ENCODE measurements around the gene MAG. TPM values are rescaled to one million over a fixed set of nuclear protein-coding genes. Genes with fewer than 3 reads are reported as not detected.
A peak's percentile ranks its signal among the peaks of the same experiment; 100 is the strongest.

Gene MAG
- polyA plus RNA-seq, 4 donors = 3.0 to 11.2 (median 6.2) TPM

DNA sequence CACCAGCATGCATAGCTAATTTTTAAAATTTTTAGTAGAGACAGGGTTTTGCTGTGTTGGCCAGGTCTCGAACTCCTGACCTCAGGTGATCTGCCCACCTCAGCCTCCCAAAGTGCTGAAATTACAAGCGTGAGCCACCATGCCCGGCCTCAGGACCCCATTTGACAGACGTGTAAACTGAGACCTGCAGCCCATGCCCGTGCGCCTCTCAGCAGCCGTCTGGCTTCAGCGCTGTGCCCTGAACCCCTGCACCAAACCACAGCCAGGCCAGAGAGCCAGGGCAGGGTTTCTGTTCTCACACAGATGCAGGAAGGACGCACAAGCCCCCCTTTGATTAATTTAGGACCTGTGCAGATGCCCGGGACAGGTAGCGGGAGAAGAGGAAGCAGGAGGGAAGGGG is 48.5 kb downstream of the MAG start:
- DNase-seq (ENCODE audit: low read depth in 4 of 4, low spot score in 3 of 4) = no peak

DNA sequence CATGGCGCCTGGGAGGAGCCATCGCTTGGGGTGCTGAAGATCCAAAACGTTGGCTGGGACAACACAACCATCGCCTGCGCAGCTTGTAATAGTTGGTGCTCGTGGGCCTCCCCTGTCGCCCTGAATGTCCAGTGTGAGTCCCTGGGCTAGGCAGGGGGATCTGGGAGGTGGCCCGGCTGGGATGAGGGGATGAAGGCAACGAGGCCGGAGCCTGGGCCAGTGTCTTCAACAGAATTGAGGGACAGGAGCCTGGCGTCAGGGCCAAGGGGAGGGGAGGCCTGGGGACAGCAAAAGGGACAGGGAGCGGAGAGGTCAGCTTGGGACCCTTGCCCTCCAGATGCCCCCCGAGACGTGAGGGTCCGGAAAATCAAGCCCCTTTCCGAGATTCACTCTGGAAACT is 49.0 kb downstream of the MAG start:
- DNase-seq (ENCODE audit: low read depth in 4 of 4, low spot score in 3 of 4) = no peak

DNA sequence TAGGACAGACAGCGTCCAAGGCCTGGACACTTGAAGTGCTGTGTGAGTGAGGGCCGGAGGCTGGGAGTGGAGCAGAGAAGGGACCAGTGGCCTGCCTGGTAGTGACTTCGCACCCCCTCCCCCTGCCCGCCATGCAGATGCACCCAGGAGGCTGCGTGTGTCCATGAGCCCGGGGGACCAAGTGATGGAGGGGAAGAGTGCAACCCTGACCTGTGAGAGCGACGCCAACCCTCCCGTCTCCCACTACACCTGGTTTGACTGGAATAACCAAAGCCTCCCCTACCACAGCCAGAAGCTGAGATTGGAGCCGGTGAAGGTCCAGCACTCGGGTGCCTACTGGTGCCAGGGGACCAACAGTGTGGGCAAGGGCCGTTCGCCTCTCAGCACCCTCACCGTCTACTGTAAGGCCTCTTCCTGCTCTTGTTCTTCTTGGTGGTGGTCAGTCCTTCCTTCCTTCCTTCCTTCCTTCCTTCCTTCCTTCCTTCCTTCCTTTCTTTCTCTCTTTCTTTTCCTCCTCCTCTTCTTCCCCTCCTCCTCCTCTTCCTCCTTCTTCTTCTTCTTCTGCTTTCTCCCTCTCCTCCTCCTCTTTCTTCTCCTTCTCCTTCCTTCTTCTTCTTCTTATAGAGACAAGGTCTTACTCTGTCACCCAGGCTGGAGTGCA is 49.7 kb downstream of the MAG start:
- DNase-seq (ENCODE audit: low read depth in 4 of 4, low spot score in 3 of 4) = no peak

DNA sequence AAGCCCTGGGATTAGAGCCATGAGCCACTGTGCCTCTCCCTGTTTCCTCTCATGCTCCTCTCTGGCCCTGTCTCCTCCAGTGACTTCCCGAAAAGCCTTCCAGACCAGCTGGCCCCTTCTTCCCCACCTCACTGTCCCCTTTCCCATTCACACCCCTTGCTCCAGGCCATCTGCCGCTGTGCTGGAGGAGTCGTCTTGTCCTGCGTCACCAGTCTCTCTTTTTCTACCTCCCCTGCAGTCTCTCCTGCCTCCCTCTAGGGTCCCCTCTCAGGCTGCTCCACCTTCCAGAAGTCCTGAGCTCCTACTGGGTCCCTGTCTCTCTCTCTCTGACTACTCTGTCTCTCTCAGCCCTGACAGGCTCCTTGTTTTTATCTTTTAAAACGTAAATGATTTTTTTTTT is 50.5 kb downstream of the MAG start:
- DNase-seq (ENCODE audit: low read depth in 4 of 4, low spot score in 3 of 4) = no peak

DNA sequence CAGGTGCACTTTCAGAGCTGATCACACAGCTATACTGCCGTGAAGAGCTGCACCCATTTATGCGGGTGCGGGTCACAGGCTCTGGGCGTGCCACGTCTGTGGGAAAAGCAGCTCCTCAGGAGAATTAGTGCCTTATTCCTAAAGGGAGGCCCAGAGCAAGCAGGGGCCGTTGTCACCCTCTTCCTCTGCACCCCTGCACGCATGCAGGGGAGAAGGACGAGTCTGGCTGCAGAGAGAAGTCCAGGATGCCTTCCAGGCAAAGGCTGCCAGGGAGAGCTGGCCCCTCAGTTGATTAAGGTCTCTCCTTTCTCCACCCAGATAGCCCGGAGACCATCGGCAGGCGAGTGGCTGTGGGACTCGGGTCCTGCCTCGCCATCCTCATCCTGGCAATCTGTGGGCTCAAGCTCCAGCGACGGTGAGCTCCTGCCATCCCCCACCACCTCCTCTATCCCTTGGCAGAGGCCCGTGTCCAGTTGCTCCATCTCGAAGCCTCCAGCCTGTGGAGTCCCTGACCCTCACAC is 52.6 kb downstream of the MAG start:
- DNase-seq (ENCODE audit: low read depth in 4 of 4, low spot score in 3 of 4) = no peak

DNA sequence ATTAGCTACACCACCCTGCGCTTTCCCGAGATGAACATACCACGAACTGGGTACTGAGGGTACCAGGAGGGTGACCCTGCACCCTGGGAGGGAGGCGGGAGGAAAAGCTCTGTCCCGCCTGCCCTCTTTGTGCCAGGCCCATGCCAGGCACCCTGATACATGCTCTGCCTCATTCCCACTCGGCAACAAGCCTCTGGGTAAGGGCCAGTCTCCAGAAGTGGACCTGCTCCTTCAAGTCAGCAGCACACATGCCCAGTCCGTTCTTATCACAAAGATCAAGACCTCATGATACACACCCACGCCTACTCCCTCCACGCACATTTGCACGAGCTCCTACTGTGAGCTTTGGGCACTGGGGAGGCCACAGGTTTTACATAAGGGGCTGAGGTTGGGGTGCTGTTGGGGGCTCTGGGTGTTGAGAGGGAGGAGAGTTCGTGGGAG is 53.7 kb downstream of the MAG start:
- DNase-seq (ENCODE audit: low read depth in 4 of 4, low spot score in 3 of 4) = no peak

DNA sequence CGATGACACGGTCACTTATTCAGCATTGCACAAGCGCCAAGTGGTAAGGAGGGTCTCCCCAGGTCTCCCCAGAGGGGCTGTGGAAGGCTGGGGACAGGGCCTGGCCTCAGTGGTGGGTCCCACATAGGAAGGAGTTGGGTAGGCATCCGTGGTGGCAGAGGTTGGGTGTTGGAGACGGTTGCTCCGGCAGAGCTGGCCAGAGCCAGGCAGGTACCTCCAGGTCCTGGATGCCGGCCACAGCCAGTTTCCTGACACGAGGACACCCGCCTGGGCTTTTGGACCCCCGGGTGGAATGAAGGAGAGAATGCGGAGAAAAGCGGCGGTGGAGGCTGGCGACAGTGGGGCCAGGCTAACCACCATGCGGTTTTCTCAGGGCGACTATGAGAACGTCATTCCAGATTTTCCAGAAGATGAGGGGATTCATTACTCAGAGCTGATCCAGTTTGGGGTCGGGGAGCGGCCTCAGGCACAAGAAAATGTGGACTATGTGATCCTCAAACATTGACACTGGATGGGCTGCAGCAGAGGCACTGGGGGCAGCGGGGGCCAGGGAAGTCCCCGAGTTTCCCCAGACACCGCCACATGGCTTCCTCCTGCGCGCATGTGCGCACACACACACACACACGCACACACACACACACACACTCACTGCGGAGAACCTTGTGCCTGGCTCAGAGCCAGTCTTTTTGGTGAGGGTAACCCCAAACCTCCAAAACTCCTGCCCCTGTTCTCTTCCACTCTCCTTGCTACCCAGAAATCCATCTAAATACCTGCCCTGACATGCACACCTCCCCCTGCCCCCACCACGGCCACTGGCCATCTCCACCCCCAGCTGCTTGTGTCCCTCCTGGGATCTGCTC is 54.5 kb downstream of the MAG start:
- no peak for DNase-seq (ENCODE audit: low read depth in 4 of 4, low spot score in 3 of 4)

DNA sequence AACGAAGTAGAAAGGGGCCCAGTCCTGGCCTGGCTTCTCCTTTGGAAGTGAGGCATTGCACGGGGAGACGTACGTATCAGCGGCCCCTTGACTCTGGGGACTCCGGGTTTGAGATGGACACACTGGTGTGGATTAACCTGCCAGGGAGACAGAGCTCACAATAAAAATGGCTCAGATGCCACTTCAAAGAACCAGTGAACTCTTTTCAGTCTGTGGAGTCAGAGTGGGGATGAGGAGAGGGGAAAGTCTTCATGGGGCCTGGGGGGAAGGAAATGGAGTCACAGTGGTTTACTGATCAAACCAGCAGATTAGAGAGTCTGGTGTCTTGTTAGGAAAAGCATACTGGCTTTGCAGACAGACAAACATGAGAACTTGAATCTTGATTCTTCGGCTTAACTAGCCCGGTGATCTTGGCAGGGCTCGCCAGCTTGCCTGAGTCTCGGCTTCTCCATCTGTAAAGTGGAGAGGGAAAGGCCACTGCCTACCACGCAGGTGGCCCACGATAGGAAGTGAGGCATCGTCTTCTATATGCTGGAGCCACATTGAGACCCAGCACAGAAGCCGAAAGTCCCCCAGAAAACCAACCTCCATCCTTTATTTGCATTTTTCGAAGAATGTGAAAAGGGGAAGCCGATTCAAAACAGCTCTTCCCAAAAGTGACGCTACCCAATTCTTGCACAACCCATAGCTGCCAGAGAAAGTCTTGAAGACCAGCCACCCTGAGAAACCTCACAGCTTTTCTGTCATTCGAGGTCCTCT is 55.4 kb downstream of the MAG start, which contains the start of gene FFAR1:
Gene FFAR1, plus strand, starts transcription at position 732 of the 759 bp plus-strand sequence. CDS start 3,650 bp downstream, outside the sequence.
- DNase-seq (ENCODE audit: low read depth in 4 of 4, low spot score in 3 of 4) = no peak

DNA sequence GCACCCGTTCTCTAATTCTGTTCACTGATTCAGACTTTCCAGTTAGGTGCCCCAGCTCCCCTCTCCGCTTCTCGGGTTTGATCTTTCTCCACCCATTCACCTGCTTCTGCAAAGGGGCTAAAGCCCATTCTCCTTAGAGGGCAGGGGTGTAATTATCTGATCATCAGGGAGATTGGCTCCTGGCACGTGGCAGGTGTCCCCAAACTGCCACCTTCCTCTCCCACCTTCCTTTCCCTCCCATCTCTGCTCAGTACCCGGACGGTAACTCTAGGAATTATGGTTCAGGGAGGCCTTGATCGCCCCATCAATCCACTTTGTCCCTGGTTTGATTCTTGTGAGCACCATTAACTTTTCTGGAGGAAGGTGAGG is 56.0 kb downstream of the MAG start:
- DNase-seq (ENCODE audit: low read depth in 4 of 4, low spot score in 3 of 4) = no peak

DNA sequence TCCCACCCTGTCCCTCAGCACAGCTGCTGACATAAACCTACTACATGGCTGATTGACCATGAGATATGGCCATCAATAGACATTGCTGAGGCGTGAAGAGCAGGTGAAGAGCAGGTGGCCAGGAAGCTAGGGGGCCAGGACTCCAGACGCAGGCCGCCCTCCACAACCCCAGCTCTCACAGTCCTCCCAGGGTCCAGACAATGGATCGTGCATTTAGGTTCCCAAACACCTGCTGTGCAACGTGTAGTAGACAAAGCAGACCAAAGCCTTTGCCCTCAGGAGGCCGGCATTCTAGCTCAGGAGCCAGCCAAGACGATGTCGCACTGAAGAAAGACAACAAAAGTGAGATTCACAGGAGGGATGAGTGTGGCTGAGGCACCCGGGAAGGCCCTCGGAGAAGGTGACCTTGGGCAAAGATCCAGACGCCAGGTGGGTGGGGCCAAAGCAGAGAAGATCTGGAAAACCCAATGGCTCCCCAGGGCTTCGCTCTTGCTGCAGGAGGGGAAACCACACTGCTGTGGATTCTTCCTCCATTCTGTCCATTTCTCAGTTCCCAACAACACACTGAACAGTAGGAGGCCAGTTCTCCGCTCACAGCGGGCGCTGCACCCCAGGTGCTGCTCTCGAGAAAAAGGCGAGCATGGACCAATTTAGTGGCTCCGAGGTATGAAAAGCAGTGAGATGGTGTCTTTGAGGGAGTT is 57.1 kb downstream of the MAG start:
- DNase-seq (ENCODE audit: low read depth in 4 of 4, low spot score in 3 of 4) = no peak

DNA sequence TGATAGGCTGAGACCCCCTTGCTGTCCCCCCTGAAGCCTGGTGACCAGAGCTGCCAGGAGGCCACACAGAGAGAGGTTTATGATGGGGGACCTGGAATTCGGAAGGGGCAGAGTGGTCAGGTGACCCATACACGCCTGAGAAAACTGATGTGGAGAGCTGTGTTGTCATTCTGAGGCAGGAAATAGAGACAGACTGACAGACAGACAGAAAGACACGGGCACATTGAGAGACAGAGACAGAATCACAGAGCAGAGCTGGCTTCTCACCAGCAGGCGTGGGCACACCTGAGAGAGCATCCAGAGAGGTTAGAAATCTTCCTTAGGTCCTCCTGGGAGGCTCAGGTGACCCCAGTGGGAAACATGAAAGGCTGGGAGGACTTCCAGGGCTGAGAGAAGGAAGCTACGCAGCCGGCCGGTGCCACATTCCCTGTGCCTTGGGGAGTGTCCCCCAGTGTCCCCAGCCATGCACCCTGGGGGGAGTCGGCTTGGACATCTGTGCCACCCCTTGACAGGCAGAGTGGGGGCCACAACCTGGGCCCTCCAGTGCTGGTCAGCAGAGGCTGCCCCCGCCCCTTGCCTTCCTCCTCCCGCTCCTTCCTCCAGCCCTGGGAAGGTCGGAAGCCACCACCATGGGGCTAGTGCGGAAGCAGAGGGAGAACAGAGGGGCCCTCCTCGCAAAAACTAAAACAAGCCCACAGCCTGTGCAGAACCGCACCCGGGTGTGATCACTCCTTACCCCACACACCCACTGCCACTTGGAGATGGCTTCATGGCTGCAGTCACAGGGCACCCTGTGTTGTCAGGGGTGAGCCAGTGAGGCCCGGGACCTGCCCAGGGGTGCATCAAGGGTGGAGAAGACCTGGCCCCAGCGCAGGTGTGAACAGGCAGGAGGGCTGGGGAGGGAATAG is 57.9 kb downstream of the MAG start:
- no peak for DNase-seq (ENCODE audit: low read depth in 4 of 4, low spot score in 3 of 4)

DNA sequence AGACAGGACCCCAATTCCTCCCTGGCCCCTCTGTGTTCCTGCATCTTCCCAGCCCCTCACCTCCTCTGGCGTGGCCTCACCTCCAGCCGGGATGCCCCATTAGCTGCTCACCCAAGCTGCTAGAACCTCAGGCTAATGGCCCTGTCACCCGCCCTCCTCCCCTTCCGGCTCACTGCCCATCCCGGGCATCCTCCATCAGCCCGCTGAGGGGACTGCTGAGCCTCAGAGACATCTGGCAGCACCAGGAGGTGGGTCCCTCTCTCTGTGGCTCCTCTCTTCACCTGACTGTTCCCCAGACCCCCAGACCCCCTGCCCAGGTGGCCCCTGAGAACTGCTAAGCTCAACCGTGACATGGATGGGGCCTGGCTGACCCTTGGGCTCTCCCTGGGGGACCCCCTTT is 58.6 kb downstream of the MAG start:
- DNase-seq (ENCODE audit: low read depth in 4 of 4, low spot score in 3 of 4) = peak in 1 of 4 donors; percentile 29

DNA sequence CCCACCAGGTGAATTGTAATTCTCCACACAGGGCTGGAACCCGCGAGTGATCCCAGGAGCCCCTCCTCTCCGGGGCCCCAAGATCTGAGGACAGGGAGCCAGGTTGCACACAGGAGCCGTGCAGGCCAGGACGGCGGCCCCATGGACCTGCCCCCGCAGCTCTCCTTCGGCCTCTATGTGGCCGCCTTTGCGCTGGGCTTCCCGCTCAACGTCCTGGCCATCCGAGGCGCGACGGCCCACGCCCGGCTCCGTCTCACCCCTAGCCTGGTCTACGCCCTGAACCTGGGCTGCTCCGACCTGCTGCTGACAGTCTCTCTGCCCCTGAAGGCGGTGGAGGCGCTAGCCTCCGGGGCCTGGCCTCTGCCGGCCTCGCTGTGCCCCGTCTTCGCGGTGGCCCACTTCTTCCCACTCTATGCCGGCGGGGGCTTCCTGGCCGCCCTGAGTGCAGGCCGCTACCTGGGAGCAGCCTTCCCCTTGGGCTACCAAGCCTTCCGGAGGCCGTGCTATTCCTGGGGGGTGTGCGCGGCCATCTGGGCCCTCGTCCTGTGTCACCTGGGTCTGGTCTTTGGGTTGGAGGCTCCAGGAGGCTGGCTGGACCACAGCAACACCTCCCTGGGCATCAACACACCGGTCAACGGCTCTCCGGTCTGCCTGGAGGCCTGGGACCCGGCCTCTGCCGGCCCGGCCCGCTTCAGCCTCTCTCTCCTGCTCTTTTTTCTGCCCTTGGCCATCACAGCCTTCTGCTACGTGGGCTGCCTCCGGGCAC is 59.6 kb downstream of the MAG start:
- no peak for DNase-seq (ENCODE audit: low read depth in 4 of 4, low spot score in 3 of 4)

DNA sequence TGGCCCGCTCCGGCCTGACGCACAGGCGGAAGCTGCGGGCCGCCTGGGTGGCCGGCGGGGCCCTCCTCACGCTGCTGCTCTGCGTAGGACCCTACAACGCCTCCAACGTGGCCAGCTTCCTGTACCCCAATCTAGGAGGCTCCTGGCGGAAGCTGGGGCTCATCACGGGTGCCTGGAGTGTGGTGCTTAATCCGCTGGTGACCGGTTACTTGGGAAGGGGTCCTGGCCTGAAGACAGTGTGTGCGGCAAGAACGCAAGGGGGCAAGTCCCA is 60.2 kb downstream of the MAG start:
- no peak for DNase-seq (ENCODE audit: low read depth in 4 of 4, low spot score in 3 of 4)

DNA sequence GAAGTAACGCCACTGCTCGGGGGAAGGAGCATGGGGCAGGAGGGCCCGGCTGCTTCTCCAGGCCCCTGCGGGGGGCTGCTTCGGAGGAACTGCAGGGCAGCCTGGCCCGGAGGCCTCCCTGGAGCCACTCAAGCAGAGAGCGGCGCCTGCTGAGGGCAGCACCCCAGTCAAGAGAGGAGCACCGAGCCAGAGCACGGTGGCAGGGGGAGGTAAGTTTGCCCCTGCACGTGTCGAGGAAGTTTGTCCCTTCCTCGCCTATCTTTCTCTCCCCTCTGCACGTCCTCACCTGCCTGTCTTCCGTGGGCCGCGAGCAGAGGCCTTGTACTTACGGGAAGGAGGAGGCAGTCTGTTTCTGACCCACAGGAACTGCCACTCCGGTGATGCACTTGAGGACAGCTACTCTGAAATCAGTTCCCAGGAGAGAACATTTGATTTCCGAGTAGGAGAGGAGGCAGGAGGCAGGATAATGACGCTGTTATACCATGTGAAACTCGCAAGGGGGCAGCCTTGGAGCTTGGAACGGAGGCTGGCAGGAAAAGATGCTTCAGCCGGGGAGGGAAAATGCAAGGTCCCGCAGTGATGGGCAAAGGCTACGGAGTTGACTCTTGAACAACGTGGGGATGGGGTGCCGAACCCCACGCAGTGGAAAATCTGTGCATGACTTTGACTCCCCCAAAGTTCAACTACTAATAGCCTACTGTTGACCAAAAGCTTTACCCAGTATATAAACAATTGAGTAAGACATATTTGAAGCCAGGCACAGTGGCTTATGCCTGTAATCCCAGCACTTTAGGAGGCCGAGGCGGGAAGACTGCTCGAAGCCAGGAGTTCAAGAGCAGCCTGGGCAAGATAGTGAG is 60.7 kb downstream of the MAG start:
- peak; percentile 48 to 60 (median 50) for DNase-seq (ENCODE audit: low read depth in 4 of 4, low spot score in 3 of 4)

DNA sequence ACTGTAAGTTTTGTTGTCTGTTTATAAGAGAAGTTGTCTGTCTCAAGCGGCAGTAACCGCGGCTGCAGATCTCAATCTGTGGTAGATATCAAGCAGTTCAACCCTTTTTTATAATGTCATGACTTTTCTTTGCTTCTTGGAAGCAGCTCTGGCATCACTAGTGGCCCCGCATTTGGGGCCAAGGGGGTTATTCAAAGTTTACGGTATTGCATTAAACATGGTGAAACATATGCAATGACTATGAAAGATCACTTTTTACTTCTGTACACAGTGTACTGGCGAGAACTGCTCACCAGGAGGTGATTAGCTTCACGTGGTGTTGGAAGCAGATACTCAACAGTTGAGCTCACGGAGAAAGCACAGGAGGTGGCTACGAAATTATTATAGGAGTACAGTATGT is 61.7 kb downstream of the MAG start:
- no peak for DNase-seq (ENCODE audit: low read depth in 4 of 4, low spot score in 3 of 4)

DNA sequence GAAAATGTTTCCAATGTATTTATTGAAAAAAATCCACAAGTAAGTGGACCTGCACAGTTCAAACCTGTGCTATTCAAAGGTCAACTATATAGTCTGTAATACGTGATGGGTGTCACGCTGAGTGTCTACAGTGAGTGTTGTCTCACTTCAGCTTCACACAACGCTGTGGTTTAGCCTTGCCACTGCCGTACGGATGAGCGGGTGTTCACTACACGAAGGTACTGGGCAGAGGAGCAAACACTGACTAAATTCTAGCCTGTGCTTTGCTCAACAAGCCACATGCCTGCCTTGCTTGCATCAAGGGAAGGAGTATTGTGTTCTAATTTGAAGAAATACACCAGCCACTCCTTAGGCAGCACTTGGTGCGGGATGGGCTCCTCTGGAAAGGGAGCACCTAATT is 62.9 kb downstream of the MAG start:
- no peak for DNase-seq (ENCODE audit: low read depth in 4 of 4, low spot score in 3 of 4)
